ENCODE data around the gene UGP2. TPM values are rescaled to one million over a fixed set of nuclear protein-coding genes. Genes with fewer than 3 reads are reported as not detected.
"Not testable (repeated sequence)": the region's sequence is repeated elsewhere in the genome, so short reads cannot be mapped to it uniquely, and the experiment has no call there.

Gene UGP2
- total RNA-seq, 1 experiment from 2014 or later = 883 TPM

- Histone ChIP-seq H2AFZ (ENCODE audit: low read length) (no peak overlapping the region), H3K4me1 (ENCODE audit: insufficient read depth, low read length) (no peaks in the 10 kb centered on the region), H4K5ac (ENCODE audit: insufficient read length, low read depth, low read length) (no peak overlapping the region), H3K4me2 (ENCODE audit: insufficient read depth, insufficient read length, low read length) (no peak overlapping the region), H3K23me2 (ENCODE audit: insufficient read length, low read depth, low read length, poor library complexity, severe bottlenecking) (no peaks in the 10 kb centered on the region), H2BK12ac (ENCODE audit: insufficient read length, low read depth, low read length) (no peak overlapping the region), H4K20me1 (ENCODE audit: control insufficient read depth, insufficient read depth, insufficient read length) (no peaks in the 10 kb centered on the region), H3K9me3 (ENCODE audit: control insufficient read depth, low read depth, low read length) (peaks cover 4% of the 10 kb centered on the region), H3K23ac (ENCODE audit: insufficient read length, low read depth, low read length) (no peak overlapping the region), H2BK15ac (ENCODE audit: low read depth, low read length) (no peak overlapping the region), H4K8ac (replicated peaks; ENCODE audit: insufficient read length, low read depth, low read length) (no peak overlapping the region), H3K18ac (ENCODE audit: insufficient read length, low read depth, low read length) (no peak overlapping the region), H2AK5ac (ENCODE audit: insufficient read length, low read length) (no peak overlapping the region), H3K14ac (ENCODE audit: insufficient read depth, low read length) (no peak overlapping the region), H3K27ac (ENCODE audit: insufficient read length, low read depth, low read length) (no peak overlapping the region), H3T11ph (ENCODE audit: low read length) (no peak overlapping the region), H2BK120ac (ENCODE audit: low read depth, low read length, poor library complexity, severe bottlenecking) (no peak overlapping the region), H3K9ac (ENCODE audit: extremely low read depth, insufficient read length, low read length) (no peak overlapping the region), H3K56ac (ENCODE audit: insufficient read length, low read depth, low read length) (no peak overlapping the region), H3K4ac (ENCODE audit: low read depth, low read length) (no peak overlapping the region), H2BK5ac (ENCODE audit: insufficient read length, low read length) (no peak overlapping the region), H3K27me3 (ENCODE audit: insufficient read depth, low read length) (no peaks in the 10 kb centered on the region), H2BK20ac (ENCODE audit: low read depth, low read length, poor library complexity, severe bottlenecking) (no peak overlapping the region), H3K79me1 (ENCODE audit: insufficient read depth, low read depth, low read length, poor library complexity, severe bottlenecking) (no peaks in the 10 kb centered on the region), H3K79me2 (ENCODE audit: insufficient read depth, low read length) (no peaks in the 10 kb centered on the region), H4K91ac (ENCODE audit: insufficient read length, low read depth, low read length) (no peak overlapping the region)
- peaks cover 7 to 8% of the 10 kb centered on the region in 2 experiments; a peak in 3 of 4 replicates for H3K4me1 Mint-ChIP-seq
- H3K27ac Mint-ChIP-seq = no peak overlapping the region
- WGBS (ENCODE audit: extremely low coverage, insufficient read length, low lambda C conversion rate) = no CpG with 5 or more reads among the region's 3 CpGs
- peaks cover 14 to 33% (median 14%) of the 10 kb centered on the region in 3 experiments for H3K36me3 Mint-ChIP-seq (ENCODE audit: insufficient read depth in 1 of 3, low read depth in 3 of 3)
- H3K4me3 Mint-ChIP-seq = no peak overlapping the region
- DNase-seq = no peak
- no peak for TF ChIP-seq CTCF (conservative IDR thresholded peaks at IDR 0.05)
- H3K27me3 Mint-ChIP-seq (ENCODE audit: low read depth) = peaks cover 2% of the 10 kb centered on the region; the same call in 1 of the 2 replicates
- H3K9me3 Mint-ChIP-seq = peaks cover 23 to 26% of the 10 kb centered on the region in 2 experiments
Measured at GRCh38 chr2:63811063-63811462, 30.6 kb upstream of the UGP2 start.

GRCh38 chr2:63811870-63812269, 29.8 kb upstream of the UGP2 start:
- H4K20me1 ChIP-seq (ENCODE audit: control insufficient read depth, insufficient read depth, insufficient read length); H3K9me3 ChIP-seq (ENCODE audit: control insufficient read depth, low read depth, low read length); H3K23ac ChIP-seq (ENCODE audit: insufficient read length, low read depth, low read length); H3K9ac ChIP-seq (ENCODE audit: extremely low read depth, insufficient read length, low read length); H2BK20ac ChIP-seq (ENCODE audit: low read depth, low read length, poor library complexity, severe bottlenecking); H3K27me3 Mint-ChIP-seq (ENCODE audit: low read depth); H3K4me1 ChIP-seq (ENCODE audit: insufficient read depth, low read length); H2AFZ ChIP-seq (ENCODE audit: low read length); H2BK15ac ChIP-seq (ENCODE audit: low read depth, low read length); H3K27ac Mint-ChIP-seq; H3K27ac ChIP-seq (ENCODE audit: insufficient read length, low read depth, low read length); H4K8ac ChIP-seq (replicated peaks; ENCODE audit: insufficient read length, low read depth, low read length); H3K4ac ChIP-seq (ENCODE audit: low read depth, low read length); H3K79me2 ChIP-seq (ENCODE audit: insufficient read depth, low read length); H2BK120ac ChIP-seq (ENCODE audit: low read depth, low read length, poor library complexity, severe bottlenecking); H3K4me3 Mint-ChIP-seq; H3K18ac ChIP-seq (ENCODE audit: insufficient read length, low read depth, low read length); H3K14ac ChIP-seq (ENCODE audit: insufficient read depth, low read length); H3T11ph ChIP-seq (ENCODE audit: low read length); H2AK5ac ChIP-seq (ENCODE audit: insufficient read length, low read length); H3K79me1 ChIP-seq (ENCODE audit: insufficient read depth, low read depth, low read length, poor library complexity, severe bottlenecking); H3K23me2 ChIP-seq (ENCODE audit: insufficient read length, low read depth, low read length, poor library complexity, severe bottlenecking); H2BK12ac ChIP-seq (ENCODE audit: insufficient read length, low read depth, low read length); H3K4me2 ChIP-seq (ENCODE audit: insufficient read depth, insufficient read length, low read length); DNase-seq; H4K5ac ChIP-seq (ENCODE audit: insufficient read length, low read depth, low read length); H3K27me3 ChIP-seq (ENCODE audit: insufficient read depth, low read length); H4K91ac ChIP-seq (ENCODE audit: insufficient read length, low read depth, low read length); H3K56ac ChIP-seq (ENCODE audit: insufficient read length, low read depth, low read length); H2BK5ac ChIP-seq (ENCODE audit: insufficient read length, low read length): not testable (repeated sequence)
- Mint-ChIP-seq H3K9me3 (peaks cover 16 to 20% of the 10 kb centered on the region in 2 experiments), H3K4me1 (peaks cover 11 to 14% of the 10 kb centered on the region in 2 experiments; a peak in 3 of 4 replicates), H3K36me3 (ENCODE audit: insufficient read depth in 1 of 3, low read depth in 3 of 3) (peaks cover 9 to 25% (median 9%) of the 10 kb centered on the region in 3 experiments)
- WGBS (ENCODE audit: extremely low coverage, insufficient read length, low lambda C conversion rate) = no CpG with 5 or more reads among the region's 7 CpGs

Measured in H9 (cell line).